Measurements from ENCODE around the gene ZNF548.
A peak's percentile ranks its signal among the peaks of the same experiment; 100 is the strongest.

Gene ZNF548

GRCh38 chr19:57380923-57381322, 8.7 kb upstream of the ZNF548 start:
- in situ Hi-C loops (cut with HindIII; ENCODE audit: low pct_ligation_motif_present, low sequenced_read_pairs): no loop called here
- TF ChIP-seq CTCF (IDR thresholded peaks at IDR 0.05; ENCODE audit: low read depth, low read length, missing control alignments): no peak
- no peak overlapping the region for H3K27ac ChIP-seq

GRCh38 chr19:57382806-57383488, 6.7 kb upstream of the ZNF548 start:
- in situ Hi-C loops (cut with HindIII; ENCODE audit: low pct_ligation_motif_present, low sequenced_read_pairs): no loop called here
- H3K4me3 ChIP-seq (ENCODE audit: low read depth, low read length): no peak overlapping the region
- no peak for DNase-seq
- no peak overlapping the region for H3K27ac ChIP-seq
- H3K27me3 ChIP-seq (replicated peaks): no peaks in the 10 kb centered on the region
- H3K36me3 ChIP-seq (replicated peaks): no peaks in the 10 kb centered on the region
- TF ChIP-seq CTCF (IDR thresholded peaks at IDR 0.05; ENCODE audit: low read depth, low read length, missing control alignments): no peak

More at GRCh38 chr19:57380923-57381322, 8.7 kb upstream of the ZNF548 start:
- Histone ChIP-seq H3K27me3 (replicated peaks) (no peaks in the 10 kb centered on the region), H3K36me3 (replicated peaks) (peaks cover 14% of the 10 kb centered on the region), H3K4me3 (ENCODE audit: low read depth, low read length) (no peak overlapping the region)
- DNase-seq: no peak

GRCh38 chr19:57389194-57389729, 392 bp upstream of the ZNF548 start:
- Histone ChIP-seq H3K27ac (peak overlapping the region; percentile 67), H3K4me3 (ENCODE audit: low read depth, low read length) (peak overlapping the region; percentile 91), H3K36me3 (replicated peaks) (peaks cover 5% of the 10 kb centered on the region), H3K27me3 (replicated peaks) (no peaks in the 10 kb centered on the region)
- no peak for TF ChIP-seq CTCF (IDR thresholded peaks at IDR 0.05; ENCODE audit: low read depth, low read length, missing control alignments)
- no peak for DNase-seq
- in situ Hi-C loops (cut with HindIII; ENCODE audit: low pct_ligation_motif_present, low sequenced_read_pairs): no loop called here

- TF ChIP-seq CTCF (IDR thresholded peaks at IDR 0.05; ENCODE audit: low read depth, low read length, missing control alignments): no peak
- Histone ChIP-seq H3K27me3 (replicated peaks) (no peaks in the 10 kb centered on the region), H3K4me3 (ENCODE audit: low read depth, low read length) (no peak overlapping the region), H3K36me3 (replicated peaks) (peaks cover 44% of the 10 kb centered on the region), H3K27ac (no peak overlapping the region)
- DNase-seq: no peak
- in situ Hi-C loops (cut with HindIII; ENCODE audit: low pct_ligation_motif_present, low sequenced_read_pairs): no loop called here
Observed at GRCh38 chr19:57395710-57396109, 6.1 kb downstream of the ZNF548 start.

GRCh38 chr19:57398868-57399267, 9.2 kb downstream of the ZNF548 start:
- no peak overlapping the region for H3K4me3 ChIP-seq (ENCODE audit: low read depth, low read length)
- peaks cover 43% of the 10 kb centered on the region for H3K36me3 ChIP-seq (replicated peaks)
- no peak for TF ChIP-seq CTCF (IDR thresholded peaks at IDR 0.05; ENCODE audit: low read depth, low read length, missing control alignments)
- no peak overlapping the region for H3K27ac ChIP-seq
- no peaks in the 10 kb centered on the region for H3K27me3 ChIP-seq (replicated peaks)
- in situ Hi-C loops (cut with HindIII; ENCODE audit: low pct_ligation_motif_present, low sequenced_read_pairs): no loop called here
- DNase-seq: no peak

All from brain microvascular endothelial cell (primary cell).